Upper lobe of right lung (tissue), 1 donor: ENCODE data around the gene CD86. TPM values are rescaled to one million over a fixed set of nuclear protein-coding genes. Genes with fewer than 3 reads are reported as not detected.

Source experiments
- ATAC-seq: fragments of 200-7000 bp; cut with Tn5 transposase; one replicate; pipeline ENCODE4 v1.9.1; 2020; ENCODE audit warnings: mild to moderate bottlenecking, moderate library complexity
- DNase-seq: peaks from one replicate; pipeline ENCODE4 v3.0.0-alpha.2; 2020
- H3K27ac ChIP-seq: fragments of 200-600 bp; one replicate; pipeline ENCODE4 v1.8.0; 2022
- H3K27me3 ChIP-seq: fragments of 200-600 bp; one replicate; pipeline ENCODE4 v1.8.0; 2022; ENCODE audit warnings: mild to moderate bottlenecking
- H3K36me3 ChIP-seq: fragments of 200-600 bp; one replicate; pipeline ENCODE4 v1.8.0; 2022
- H3K4me1 ChIP-seq: fragments of 200-600 bp; one replicate; pipeline ENCODE4 v1.8.0; 2022
- H3K4me3 ChIP-seq: fragments of 200-600 bp; one replicate; pipeline ENCODE4 v1.8.0; 2022; ENCODE audit warnings: mild to moderate bottlenecking
- H3K9me3 ChIP-seq: fragments of 200-600 bp; one replicate; pipeline ENCODE4 v1.8.0; 2022
- CTCF ChIP-seq: fragments of 200-600 bp; IDR thresholded peaks from one replicate; pipeline ENCODE4 v1.8.0; 2022; ENCODE audit warnings: antibody characterized with exemption
- intact Hi-C: fragments of 100-400 bp; cut with DNase I; formaldehyde crosslinking; loops from one replicate; pipeline ENCODE4 v1.11.0; 2022
- total RNA-seq: library from RNA; stranded (reverse); fragmentation: NEBNext Ultra II Directional; extraction: Animal tissue kit (Norgen Biotek cat#: 25700); gene quantifications from one replicate; pipeline ENCODE4 v1.2.1, GENCODE V29; 2021
- donor health status: DM: no; HTN: yes; CAD: no; lungs with severe emphysema.

CD86 gene
- total RNA-seq, 1 donor from 2014 or later: 27.4 TPM

- intact Hi-C loops: no loop called here
- DNase-seq: no peak
Observed at GRCh38 chr3:122094693-122095092, 39.5 kb downstream of the CD86 start.

GRCh38 chr3:122097141-122097540 lies 42.0 kb downstream of the CD86 start:
- DNase-seq (no peak), ATAC-seq (no peak)
- TF ChIP-seq CTCF: no peak

More at GRCh38 chr3:122094693-122095092, 39.5 kb downstream of the CD86 start:
- no peak for ATAC-seq
- H3K27ac ChIP-seq: no peak overlapping the region
- TF ChIP-seq CTCF: no peak
- H3K4me3 ChIP-seq: no peak overlapping the region
- H3K4me1 ChIP-seq: no peaks in the 10 kb centered on the region
- no peaks in the 10 kb centered on the region for H3K27me3 ChIP-seq
- H3K9me3 ChIP-seq: no peaks in the 10 kb centered on the region
- no peaks in the 10 kb centered on the region for H3K36me3 ChIP-seq

DNA sequence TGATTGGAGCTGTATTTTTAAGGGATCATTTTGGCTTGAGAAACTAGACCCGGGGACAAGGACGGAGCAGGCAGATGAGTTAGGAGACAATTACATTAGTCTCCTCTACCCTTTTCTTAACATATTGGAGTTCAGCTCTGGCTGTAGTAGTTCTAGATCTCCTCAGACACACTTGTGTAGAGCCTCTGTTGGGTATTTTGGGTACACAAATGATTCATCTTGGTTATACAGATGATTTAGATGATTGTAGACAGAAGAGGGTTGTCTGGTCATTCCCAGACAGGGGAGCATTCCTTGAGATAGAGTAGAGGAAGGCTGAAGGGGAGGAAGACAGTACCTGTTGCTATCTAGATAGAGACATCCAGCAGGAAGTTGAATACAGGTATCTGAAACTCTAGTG lies 43.4 kb downstream of the CD86 start:
- H3K9me3 ChIP-seq: no peaks in the 10 kb centered on the region
- H3K36me3 ChIP-seq: no peaks in the 10 kb centered on the region
- TF ChIP-seq CTCF: no peak
- H3K27me3 ChIP-seq: no peaks in the 10 kb centered on the region
- H3K4me1 ChIP-seq: no peaks in the 10 kb centered on the region
- DNase-seq: no peak
- no peak for ATAC-seq
- H3K4me3 ChIP-seq: no peak overlapping the region
- intact Hi-C loops: no loop called here
- no peak overlapping the region for H3K27ac ChIP-seq

More at GRCh38 chr3:122097141-122097540, 42.0 kb downstream of the CD86 start:
- intact Hi-C loops: no loop called here
- Histone ChIP-seq H3K4me3 (no peak overlapping the region), H3K27me3 (no peaks in the 10 kb centered on the region), H3K36me3 (no peaks in the 10 kb centered on the region), H3K4me1 (no peaks in the 10 kb centered on the region), H3K9me3 (no peaks in the 10 kb centered on the region), H3K27ac (no peak overlapping the region)

GRCh38 chr3:122099255-122099654 lies 44.1 kb downstream of the CD86 start:
- Histone ChIP-seq H3K9me3 (no peaks in the 10 kb centered on the region), H3K4me1 (no peaks in the 10 kb centered on the region), H3K36me3 (no peaks in the 10 kb centered on the region), H3K27ac (no peak overlapping the region), H3K27me3 (no peaks in the 10 kb centered on the region), H3K4me3 (no peak overlapping the region)
- intact Hi-C loops: no loop called here
- TF ChIP-seq CTCF: no peak
- DNase-seq: no peak
- ATAC-seq: no peak

DNA sequence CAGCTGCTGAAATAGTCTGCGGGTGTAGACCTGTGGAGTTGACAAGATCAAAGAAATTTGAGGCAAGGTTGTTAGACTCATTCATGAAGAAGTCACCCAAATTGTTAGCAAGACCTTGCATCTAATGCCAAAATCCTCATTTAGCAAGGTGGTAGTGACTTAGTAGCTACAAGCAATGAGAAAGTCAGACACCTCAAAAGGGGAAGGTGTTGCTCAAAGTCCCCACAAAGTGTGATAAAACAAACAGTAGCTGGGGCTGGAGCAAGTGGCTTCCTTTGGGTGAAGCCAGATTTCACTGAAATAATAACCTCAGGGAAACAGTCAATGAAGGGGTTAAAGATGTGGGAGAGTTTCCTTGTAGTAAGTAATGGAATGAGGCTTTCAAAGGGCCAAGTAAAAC lies 44.9 kb downstream of the CD86 start:
- no peak for TF ChIP-seq CTCF
- Histone ChIP-seq H3K4me3 (no peak overlapping the region), H3K4me1 (no peaks in the 10 kb centered on the region), H3K36me3 (no peaks in the 10 kb centered on the region), H3K27ac (no peak overlapping the region), H3K9me3 (no peaks in the 10 kb centered on the region), H3K27me3 (no peaks in the 10 kb centered on the region)
- intact Hi-C loops: no loop called here
- no peak for DNase-seq
- no peak for ATAC-seq
